Calu3 (cell line): ENCODE results near the gene BMPER. TPM values are rescaled to one million over a fixed set of nuclear protein-coding genes. Genes with fewer than 3 reads are reported as not detected.

Experiments
- BruUV-seq: library from RNA; stranded (reverse); fragments of 400-500 nt; replicated peaks from 2 replicates; lab custom pipeline; 2021; lab: Mats Ljungman, UMichigan
- CTCF ChIA-PET: fragments of 300-600 bp; sonication (Branson Sonifier 250); formaldehyde crosslinking; loops from one replicate; lab custom pipeline; 2022; ENCODE audit warnings: antibody characterized with exemption; lab: Charles Lee
- DNase-seq: peaks from one replicate; pipeline ENCODE4 v3.0.0; 2022
- H3K27ac Mint-ChIP-seq: one replicate; pipeline ENCODE4 v1.8.0; 2022; ENCODE audit warnings: mixed read lengths; ENCODE audit not compliant: unreplicated experiment
- H3K27me3 Mint-ChIP-seq: one replicate; pipeline ENCODE4 v1.8.0; 2022; ENCODE audit warnings: mixed read lengths; ENCODE audit not compliant: unreplicated experiment
- H3K36me3 Mint-ChIP-seq: one replicate; pipeline ENCODE4 v1.8.0; 2022; ENCODE audit warnings: mild to moderate bottlenecking, moderate library complexity, mixed read lengths; ENCODE audit not compliant: insufficient read depth, unreplicated experiment
- H3K4me1 Mint-ChIP-seq: one replicate; pipeline ENCODE4 v1.8.0; 2022; ENCODE audit warnings: mild to moderate bottlenecking, low read depth, mixed read lengths; ENCODE audit not compliant: unreplicated experiment
- H3K4me3 Mint-ChIP-seq: one replicate; pipeline ENCODE4 v1.8.0; 2022; ENCODE audit warnings: mild to moderate bottlenecking, low read depth, moderate library complexity, mixed read lengths; ENCODE audit not compliant: unreplicated experiment
- H3K9me3 Mint-ChIP-seq: one replicate; pipeline ENCODE4 v1.8.0; 2022; ENCODE audit warnings: low read depth, mixed read lengths; ENCODE audit not compliant: unreplicated experiment
- intact Hi-C: fragments of 100-400 bp; cut with micrococcal nuclease; formaldehyde crosslinking; loops from one replicate; pipeline ENCODE4 v1.10.0; 2022; ENCODE audit not compliant: unreplicated experiment
- total RNA-seq: library from RNA; stranded (reverse); gene quantifications from 2 replicates; pipeline ENCODE4 v1.2.3, GENCODE V29; 2022
- TF ChIP-seq, protein P1 (sequence below): fragments of 200-600 bp; IDR thresholded peaks from one replicate; pipeline ENCODE4 v1.8.0; 2022; ENCODE audit warnings: antibody characterized with exemption; ENCODE audit not compliant: unreplicated experiment

BMPER gene
- total RNA-seq, 1 experiment from 2014 or later = not detected

DNA sequence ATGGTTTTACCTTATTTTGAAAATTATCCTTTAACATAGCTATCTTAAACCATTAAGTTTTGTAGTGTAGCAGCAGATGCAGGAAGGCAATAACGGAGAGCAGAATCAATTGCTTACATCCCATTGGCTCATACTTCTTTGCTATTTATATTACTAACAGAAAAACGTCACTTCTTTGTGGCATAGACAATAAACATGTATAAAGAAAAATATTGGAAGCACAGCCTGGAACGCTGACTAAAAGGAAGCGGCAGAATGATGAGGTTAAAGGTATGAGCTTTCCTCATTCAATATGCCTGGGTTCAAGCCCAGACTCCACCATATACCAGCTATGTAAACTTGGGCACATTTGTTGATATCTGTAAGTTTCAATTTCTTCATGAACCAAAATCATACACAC, 24.0 kb upstream of the BMPER start:
- Mint-ChIP-seq H3K4me1 (no peaks in the 10 kb centered on the region), H3K27ac (no peak overlapping the region), H3K4me3 (no peak overlapping the region), H3K36me3 (no peaks in the 10 kb centered on the region), H3K27me3 (peaks cover 85% of the 10 kb centered on the region), H3K9me3 (no peaks in the 10 kb centered on the region)
- intact Hi-C loops = no loop called here
- CTCF ChIA-PET = no interaction called here
- TF ChIP-seq, protein P1, sequence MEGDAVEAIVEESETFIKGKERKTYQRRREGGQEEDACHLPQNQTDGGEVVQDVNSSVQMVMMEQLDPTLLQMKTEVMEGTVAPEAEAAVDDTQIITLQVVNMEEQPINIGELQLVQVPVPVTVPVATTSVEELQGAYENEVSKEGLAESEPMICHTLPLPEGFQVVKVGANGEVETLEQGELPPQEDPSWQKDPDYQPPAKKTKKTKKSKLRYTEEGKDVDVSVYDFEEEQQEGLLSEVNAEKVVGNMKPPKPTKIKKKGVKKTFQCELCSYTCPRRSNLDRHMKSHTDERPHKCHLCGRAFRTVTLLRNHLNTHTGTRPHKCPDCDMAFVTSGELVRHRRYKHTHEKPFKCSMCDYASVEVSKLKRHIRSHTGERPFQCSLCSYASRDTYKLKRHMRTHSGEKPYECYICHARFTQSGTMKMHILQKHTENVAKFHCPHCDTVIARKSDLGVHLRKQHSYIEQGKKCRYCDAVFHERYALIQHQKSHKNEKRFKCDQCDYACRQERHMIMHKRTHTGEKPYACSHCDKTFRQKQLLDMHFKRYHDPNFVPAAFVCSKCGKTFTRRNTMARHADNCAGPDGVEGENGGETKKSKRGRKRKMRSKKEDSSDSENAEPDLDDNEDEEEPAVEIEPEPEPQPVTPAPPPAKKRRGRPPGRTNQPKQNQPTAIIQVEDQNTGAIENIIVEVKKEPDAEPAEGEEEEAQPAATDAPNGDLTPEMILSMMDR = no peak
- DNase-seq = no peak
- no TSS peak for BruUV-seq

DNA sequence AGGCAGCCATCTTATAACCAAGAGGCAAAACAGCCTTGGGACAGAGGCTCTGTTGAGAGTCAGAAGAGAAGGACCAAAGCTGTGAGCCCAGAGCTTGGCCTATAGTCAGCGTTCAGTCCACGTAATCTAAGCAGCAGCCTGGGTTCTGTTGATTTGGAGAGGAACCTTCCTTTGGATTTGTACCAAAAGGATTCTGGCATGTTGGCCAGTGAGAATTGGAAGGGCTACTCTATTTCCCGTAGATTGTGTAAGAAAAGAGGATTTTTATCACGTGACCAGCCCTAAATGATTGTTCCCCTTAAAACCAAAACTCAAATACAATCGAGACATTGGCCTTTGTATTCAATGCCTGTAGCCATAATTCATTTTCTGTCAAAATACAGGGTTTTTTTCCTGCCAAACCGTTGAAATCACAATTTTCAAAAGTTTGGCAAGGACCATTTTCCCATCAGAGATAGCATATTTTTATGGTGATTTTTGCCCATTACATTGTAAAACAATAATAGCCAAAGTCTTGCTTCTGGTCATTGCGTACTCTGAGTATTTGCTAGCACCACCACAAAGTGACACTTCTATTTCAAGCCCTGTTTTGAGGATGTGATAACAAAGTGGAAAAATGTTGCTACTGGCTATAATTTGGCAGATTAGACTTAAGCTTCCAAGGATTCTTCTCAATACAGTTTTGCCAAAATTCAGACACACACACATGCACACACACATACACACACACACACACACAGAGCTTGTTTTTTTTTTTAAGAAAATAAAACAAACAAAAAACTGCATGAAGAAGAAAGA, 23.1 kb upstream of the BMPER start:
- H3K27me3 Mint-ChIP-seq = peaks cover 86% of the 10 kb centered on the region

DNA sequence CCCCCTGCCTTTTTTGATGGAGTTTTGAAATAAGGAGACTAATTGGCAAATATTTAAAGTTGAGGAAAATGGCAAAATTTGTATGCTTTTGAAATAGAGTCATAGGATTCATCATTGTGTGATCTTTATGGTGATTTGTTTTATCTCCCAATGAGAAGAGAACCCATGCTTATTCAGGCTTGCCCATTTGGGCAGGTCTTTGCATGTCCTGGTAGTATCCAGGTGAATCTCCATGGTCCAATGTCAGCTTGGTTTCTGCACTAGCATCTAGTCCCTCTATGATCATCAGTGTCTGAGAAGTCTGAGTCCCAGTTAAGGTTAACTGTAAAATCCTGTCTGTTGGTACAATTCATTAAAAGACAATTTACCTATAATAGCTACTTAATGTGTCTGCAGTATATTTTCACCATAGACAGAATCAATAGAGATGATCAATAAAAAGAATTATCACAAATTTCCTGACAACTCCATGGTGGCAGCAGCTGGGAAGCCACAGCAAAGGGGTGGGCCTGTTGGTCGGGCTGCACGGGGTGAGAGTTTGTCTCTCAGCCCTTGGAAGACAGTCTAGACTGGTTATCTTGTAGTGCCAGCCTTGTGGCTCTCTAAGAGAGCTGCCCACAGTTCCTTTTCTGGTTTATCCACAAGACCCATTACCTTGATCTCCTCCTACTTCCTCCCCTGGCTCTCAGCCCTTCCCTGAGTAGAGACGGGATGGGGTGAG, 22.2 kb upstream of the BMPER start:
- Mint-ChIP-seq H3K9me3 (no peaks in the 10 kb centered on the region), H3K27me3 (peaks cover 93% of the 10 kb centered on the region), H3K4me1 (no peaks in the 10 kb centered on the region), H3K27ac (no peak overlapping the region), H3K36me3 (no peaks in the 10 kb centered on the region), H3K4me3 (no peak overlapping the region)
- CTCF ChIA-PET = interaction anchor here (0.7 kb wide), 1 partner anchor 13 kb away, joined by 3 read pairs; no protein-coding TSS in a partner anchor
- TF ChIP-seq, protein P1 = no peak
- intact Hi-C loops = no loop called here
- BruUV-seq = no TSS peak
- DNase-seq = no peak

More for the DNA sequence above, 23.1 kb upstream of the BMPER start:
- BruUV-seq = no TSS peak
- Mint-ChIP-seq H3K9me3 (no peaks in the 10 kb centered on the region), H3K36me3 (no peaks in the 10 kb centered on the region), H3K4me3 (no peak overlapping the region), H3K4me1 (no peaks in the 10 kb centered on the region), H3K27ac (no peak overlapping the region)
- intact Hi-C loops = no loop called here
- TF ChIP-seq, protein P1 = no peak
- CTCF ChIA-PET = no interaction called here
- DNase-seq = no peak

DNA sequence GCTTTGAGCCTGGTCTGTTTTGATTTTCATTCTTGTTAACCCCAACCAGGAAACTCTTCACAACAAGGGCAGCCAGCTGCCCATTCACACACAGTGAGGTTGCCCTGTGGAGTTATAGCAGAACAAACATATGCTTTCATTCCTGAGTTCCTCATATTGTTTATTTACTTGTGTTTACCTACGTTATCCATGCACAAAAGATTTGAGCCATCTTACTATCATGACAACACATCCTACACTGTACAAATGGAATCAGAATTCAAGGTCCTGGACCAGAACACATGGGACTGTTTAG, 21.7 kb upstream of the BMPER start:
- Mint-ChIP-seq H3K4me3 (no peak overlapping the region), H3K27me3 (peaks cover 93% of the 10 kb centered on the region), H3K4me1 (no peaks in the 10 kb centered on the region), H3K36me3 (no peaks in the 10 kb centered on the region), H3K9me3 (no peaks in the 10 kb centered on the region), H3K27ac (no peak overlapping the region)
- BruUV-seq = no TSS peak
- DNase-seq = no peak
- CTCF ChIA-PET = interaction anchor here (0.7 kb wide), 1 partner anchor 13 kb away, joined by 3 read pairs; no protein-coding TSS in a partner anchor
- TF ChIP-seq, protein P1 = no peak
- intact Hi-C loops = no loop called here
